Heart right ventricle (tissue), 16 donors: Measurements from ENCODE around the gene MEF2C. TPM values are rescaled to one million over a fixed set of nuclear protein-coding genes. Genes with fewer than 3 reads are reported as not detected.
A peak's percentile ranks its signal among the peaks of the same experiment; 100 is the strongest.

ENCODE experiments used
- ATAC-seq, 8 donors: fragments of 200-7000 bp; cut with Tn5 transposase; one replicate each; pipeline ENCODE4 v1.9.1; 2020; ENCODE audit warnings: mild to moderate bottlenecking in 8 of 8, moderate library complexity in 8 of 8, moderate number of reproducible peaks in 1 of 8
- DNase-seq, 2 donors: peaks; one replicate each; pipeline ENCODE4 v3.0.0-alpha.2; 2020
- H3K27ac ChIP-seq, 10 donors: fragments of 200-600 bp; sonication (generic) in 2 of 10; one replicate each; pipeline versions ENCODE4 v1.5.0 to v1.8.0; 2020 to 2022; ENCODE audit warnings: mild to moderate bottlenecking in 3 of 10
- H3K27me3 ChIP-seq, 7 donors: fragments of 200-600 bp; one replicate each; pipeline ENCODE4 v1.8.0; 2021 to 2022; ENCODE audit warnings: mild to moderate bottlenecking in 2 of 7
- H3K36me3 ChIP-seq, 9 donors: fragments of 200-600 bp; sonication (generic) in 1 of 9; one replicate each; pipeline versions ENCODE4 v1.5.0 to v1.8.0; 2020 to 2022; ENCODE audit warnings: mild to moderate bottlenecking in 2 of 9
- H3K4me1 ChIP-seq, 9 donors: fragments of 200-600 bp; sonication (generic) in 1 of 9; one replicate each; pipeline versions ENCODE4 v1.5.0 to v1.8.0; 2020 to 2022; ENCODE audit warnings: mild to moderate bottlenecking in 4 of 9
- H3K4me3 ChIP-seq, 10 donors: fragments of 200-600 bp; sonication (generic) in 2 of 10; one replicate each; pipeline versions ENCODE4 v1.5.0 to v1.8.0; 2020 to 2022; ENCODE audit warnings: mild to moderate bottlenecking in 7 of 10, moderate library complexity in 2 of 10
- H3K9me3 ChIP-seq, 11 donors: fragments of 200-600 bp in 10 of 11; sonication (generic) in 2 of 11; one replicate each; pipeline versions ENCODE4 v1.5.0 to v1.8.0; 2013 to 2022; ENCODE audit warnings: mild to moderate bottlenecking in 2 of 11, control low read depth in 1 of 11, moderate library complexity in 1 of 11
- WGBS, 2 donors: extraction: QIAGEN DNeasy Blood & Tissue Kit; methylation state at CpG; one replicate each; pipeline ENCODE4 v1.1.7; 2013; ENCODE audit warnings: inconsistent platforms in 1 of 2; 5-methylcytosine and 5-hydroxymethylcytosine counted together
- intact Hi-C, 10 donors: fragments of 100-400 bp; cut with DNase I; formaldehyde crosslinking; loops; one replicate each; pipeline versions ENCODE4 v1.11.1 to v1.14.2; 2022
- polyA plus RNA-seq, 2 donors: library from polyadenylated mRNA; stranded (reverse); fragments of 200-250 nt; gene quantifications; one replicate each; pipeline ENCODE4 v1.2.3, GENCODE V29; 2013
- total RNA-seq, 10 donors: library from RNA; stranded (reverse); fragmentation: NEBNext Ultra II Directional in 3 of 10; extraction: Animal tissue kit (Norgen Biotek cat#: 25700) in 3 of 10; gene quantifications; one replicate each; pipeline versions ENCODE4 v1.2.1 to v1.2.4, GENCODE V29; 2021 to 2023
- TF ChIP-seq, protein P1 (sequence below), 9 donors: fragments of 200-600 bp; sonication (generic) in 2 of 9; IDR thresholded peaks; one replicate each; pipeline versions ENCODE4 v1.5.0 to v1.8.0; 2021 to 2022; ENCODE audit warnings: antibody characterized with exemption in 9 of 9, mild to moderate bottlenecking in 5 of 9, moderate library complexity in 1 of 9
- donor health status: Arrhythmogenic right ventricular cardiomyopathy.
- donor health status: ischemic (EF 13 %, LVEDD 7.1; RV severe dilation, severe dysfunction).
- donor health status: healthy with polysubstance abuse.
- donor health status: DM: no; HTN: yes; CAD: no.
- donor health status: DM: no; HTN: no; CAD: no.
- donor health status: ischemic (EF 25% LVEDD 6.9; RV normal size, moderate dysfunction).
- donor health status: ischemic (EF 25% LVEDD 5.7; RV mildly dilated, moderate dysfunction).
- donor health status: healthy.
- donor health status: DM: yes; HTN: yes; CAD: no.
- donor health status: Ischemic cardiomyopathy.
- donor health status: ischemic (EF 35%, LVEDD 5.7; RV mildly dilated, moderate dysfunction).
- donor health status: nonischemic (EF 11% LVEDD 7.7; RV severe dilation, severe dysfunction).
- donor health status: DM: yes; HTN: yes; CAD: no.
- donor health status: PGD.
- donor health status: ischemic (EF 29% LVEDD 5.4; RV normal size, mild dysfunction).
- donor health status: nonischemic (EF 23%, LVEDD 6.1; RV moderate dilation, normal function).

MEF2C gene
- total and polyA plus RNA-seq, 12 donors: 11.2 to 88.7 (median 66.3) TPM

DNA sequence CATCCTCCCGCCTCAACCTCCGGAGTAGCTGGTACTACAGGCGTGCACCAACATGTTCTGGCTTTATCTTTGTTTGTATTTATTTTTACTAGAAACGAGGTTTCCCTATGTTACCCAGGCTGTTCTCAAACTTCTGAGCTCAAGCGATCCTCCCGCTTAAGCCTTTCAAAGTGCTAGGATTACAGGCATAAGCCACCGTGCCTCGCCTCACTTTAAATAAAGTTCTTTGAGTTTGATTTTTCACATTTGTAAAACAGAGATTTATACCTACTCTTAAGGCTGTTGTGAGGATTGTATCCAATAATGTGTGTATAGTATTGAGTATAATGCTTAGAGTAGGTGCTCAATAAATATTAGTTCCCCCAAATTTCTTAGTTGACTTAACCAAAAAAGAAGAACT lies 75.7 kb downstream of the MEF2C start:
- intact Hi-C loops: no loop called here

DNA sequence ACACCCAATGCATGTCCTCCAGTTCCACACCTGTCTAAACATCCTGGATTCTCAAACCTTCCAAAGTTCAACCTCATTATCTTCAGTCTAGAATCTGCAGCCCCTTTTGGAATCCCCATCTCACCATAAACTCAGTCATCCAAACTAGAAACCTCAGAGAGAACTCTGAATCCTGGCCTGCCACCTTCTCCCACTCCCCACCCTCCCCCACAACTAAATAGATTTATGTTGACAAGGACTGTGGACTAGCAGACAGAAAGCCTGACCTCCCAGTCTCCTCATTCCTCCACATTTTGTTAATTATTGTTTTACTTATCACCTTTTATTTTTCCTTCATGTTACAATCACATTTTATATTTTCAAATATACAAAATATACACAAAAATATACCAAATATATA lies 76.6 kb downstream of the MEF2C start:
- intact Hi-C loops: no loop called here
- Histone ChIP-seq H3K4me1 (peaks cover 0 to 33% (median 13%) of the 10 kb centered on the region in 9 donors), H3K4me3 (no peak overlapping the region), H3K27ac (peak overlapping the region in 1 of 10 donors; percentile 0), H3K36me3 (peaks cover 0 to 40% (median 12%) of the 10 kb centered on the region in 9 donors), H3K9me3 (no peaks in the 10 kb centered on the region), H3K27me3 (no peaks in the 10 kb centered on the region)
- TF ChIP-seq, protein P1, sequence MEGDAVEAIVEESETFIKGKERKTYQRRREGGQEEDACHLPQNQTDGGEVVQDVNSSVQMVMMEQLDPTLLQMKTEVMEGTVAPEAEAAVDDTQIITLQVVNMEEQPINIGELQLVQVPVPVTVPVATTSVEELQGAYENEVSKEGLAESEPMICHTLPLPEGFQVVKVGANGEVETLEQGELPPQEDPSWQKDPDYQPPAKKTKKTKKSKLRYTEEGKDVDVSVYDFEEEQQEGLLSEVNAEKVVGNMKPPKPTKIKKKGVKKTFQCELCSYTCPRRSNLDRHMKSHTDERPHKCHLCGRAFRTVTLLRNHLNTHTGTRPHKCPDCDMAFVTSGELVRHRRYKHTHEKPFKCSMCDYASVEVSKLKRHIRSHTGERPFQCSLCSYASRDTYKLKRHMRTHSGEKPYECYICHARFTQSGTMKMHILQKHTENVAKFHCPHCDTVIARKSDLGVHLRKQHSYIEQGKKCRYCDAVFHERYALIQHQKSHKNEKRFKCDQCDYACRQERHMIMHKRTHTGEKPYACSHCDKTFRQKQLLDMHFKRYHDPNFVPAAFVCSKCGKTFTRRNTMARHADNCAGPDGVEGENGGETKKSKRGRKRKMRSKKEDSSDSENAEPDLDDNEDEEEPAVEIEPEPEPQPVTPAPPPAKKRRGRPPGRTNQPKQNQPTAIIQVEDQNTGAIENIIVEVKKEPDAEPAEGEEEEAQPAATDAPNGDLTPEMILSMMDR (IDR thresholded peaks at IDR 0.05): no peak
- ATAC-seq: no peak
- DNase-seq: no peak

More for the DNA sequence above, 75.7 kb downstream of the MEF2C start:
- H3K4me1 ChIP-seq: peaks cover 0 to 42% (median 15%) of the 10 kb centered on the region in 9 donors
- DNase-seq: no peak
- peaks cover 0 to 33% (median 12%) of the 10 kb centered on the region in 9 donors for H3K36me3 ChIP-seq
- no peaks in the 10 kb centered on the region for H3K27me3 ChIP-seq
- H3K27ac ChIP-seq: no peak overlapping the region
- TF ChIP-seq, protein P1 (IDR thresholded peaks at IDR 0.05): no peak
- H3K4me3 ChIP-seq: no peak overlapping the region
- 93 to 96% methylated on average over 8 of the region's 8 CpGs for whole genome bisulfite sequencing, 2 donors
- no peaks in the 10 kb centered on the region for H3K9me3 ChIP-seq
- no peak for ATAC-seq

- Histone ChIP-seq H3K4me1 (peaks cover 0 to 33% (median 19%) of the 10 kb centered on the region in 9 donors), H3K4me3 (no peak overlapping the region), H3K36me3 (peaks cover 0 to 50% (median 12%) of the 10 kb centered on the region in 9 donors), H3K27ac (peak overlapping the region in 2 of 10 donors; percentile 0 to 10), H3K9me3 (no peaks in the 10 kb centered on the region), H3K27me3 (no peaks in the 10 kb centered on the region)
- TF ChIP-seq, protein P1 (IDR thresholded peaks at IDR 0.05): no peak
- 37 to 50% methylated on average over 3 of the region's 3 CpGs for WGBS, 2 donors
- intact Hi-C loops: no loop called here
- no peak for DNase-seq
- ATAC-seq: peak in 3 of 8 donors; percentile 15 to 24 (median 16)
These were observed 77.7 kb downstream of the MEF2C start for GRCh38 chr5:88805151-88805784.

DNA sequence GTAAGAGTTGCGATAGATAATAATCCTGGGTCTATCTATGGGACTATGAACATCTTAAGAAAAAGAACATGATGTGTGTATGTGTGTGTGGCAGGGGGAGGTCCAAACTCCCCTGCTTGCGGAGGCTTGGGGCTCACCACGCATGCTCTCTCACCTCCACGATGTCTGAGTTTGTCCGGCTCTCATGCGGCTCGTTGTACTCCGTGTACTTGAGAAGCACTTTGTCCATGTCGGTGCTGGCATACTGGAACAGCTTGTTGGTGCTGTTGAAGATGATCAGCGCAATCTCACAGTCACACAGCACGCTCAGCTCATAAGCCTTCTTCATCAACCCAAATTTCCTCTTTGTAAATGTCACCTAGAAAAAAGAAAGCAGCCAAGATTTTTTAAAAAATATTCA lies 78.5 kb downstream of the MEF2C start:
- DNase-seq: no peak
- Histone ChIP-seq H3K27ac (no peak overlapping the region), H3K27me3 (no peaks in the 10 kb centered on the region), H3K4me1 (peaks cover 0 to 34% (median 20%) of the 10 kb centered on the region in 9 donors), H3K9me3 (no peaks in the 10 kb centered on the region), H3K4me3 (no peak overlapping the region), H3K36me3 (peaks cover 0 to 48% (median 12%) of the 10 kb centered on the region in 9 donors)
- intact Hi-C loops: no loop called here
- 88 to 92% methylated on average over 11 of the region's 11 CpGs for WGBS, 2 donors
- ATAC-seq: peak in 3 of 8 donors; percentile 8 to 33 (median 16)
- TF ChIP-seq, protein P1 (IDR thresholded peaks at IDR 0.05): no peak
